GM12874 (cell line): ENCODE data around the gene TM9SF1.

ENCODE experiments used
- CTCF ChIP-seq: IDR thresholded peaks from 2 replicates; pipeline ENCODE4 v1.5.1; 2011; ENCODE audit warnings: low read depth, mild to moderate bottlenecking, control low read depth, low read length, moderate library complexity; ENCODE audit not compliant: insufficient read depth

Gene TM9SF1

GRCh38 chr14:24237463-24237955 lies 42.3 kb upstream of the TM9SF1 start:
- TF ChIP-seq CTCF: no peak

GRCh38 chr14:24236689-24237462 lies 41.6 kb upstream of the TM9SF1 start:
- TF ChIP-seq CTCF: no peak

DNA sequence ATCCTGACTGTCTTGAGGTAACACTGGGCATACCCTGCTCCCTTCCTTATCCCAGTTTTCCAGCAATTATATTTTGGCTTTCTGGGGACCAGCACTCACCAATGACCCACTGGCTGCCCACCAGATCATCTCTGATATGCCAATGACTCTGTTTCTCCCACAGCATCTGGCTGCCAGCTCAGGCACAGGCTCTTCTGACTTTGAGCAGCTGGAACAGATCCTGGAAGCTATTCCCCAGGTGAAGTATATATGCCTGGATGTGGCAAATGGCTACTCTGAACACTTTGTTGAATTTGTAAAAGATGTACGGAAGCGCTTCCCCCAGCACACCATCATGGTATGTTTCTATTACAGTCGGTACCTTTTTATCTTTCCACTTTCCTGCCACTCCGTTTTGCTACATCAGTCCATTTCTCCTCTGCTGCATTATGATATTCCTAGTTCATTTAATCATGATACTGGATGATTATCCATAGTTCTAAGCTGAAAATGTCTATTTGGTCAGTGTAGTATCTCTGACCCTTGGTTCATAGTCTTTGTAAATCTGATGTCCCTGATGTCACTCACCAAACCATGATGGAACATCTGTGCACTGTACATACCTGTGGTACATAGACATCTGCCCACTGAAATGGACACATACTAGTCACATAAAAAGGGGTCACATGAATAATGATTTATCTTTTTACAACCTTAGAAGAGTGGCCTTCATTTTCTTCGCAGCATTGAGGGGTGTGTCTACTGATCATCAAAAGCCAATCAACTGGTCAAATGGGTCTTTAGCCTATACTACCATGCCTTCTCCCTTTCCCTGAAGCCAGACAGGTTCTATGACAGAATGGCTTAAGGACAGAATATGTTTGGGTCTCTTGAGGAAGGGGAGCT lies 40.8 kb upstream of the TM9SF1 start:
- no peak for TF ChIP-seq CTCF

GRCh38 chr14:24234095-24235005 lies 39.1 kb upstream of the TM9SF1 start:
- TF ChIP-seq CTCF: no peak

DNA sequence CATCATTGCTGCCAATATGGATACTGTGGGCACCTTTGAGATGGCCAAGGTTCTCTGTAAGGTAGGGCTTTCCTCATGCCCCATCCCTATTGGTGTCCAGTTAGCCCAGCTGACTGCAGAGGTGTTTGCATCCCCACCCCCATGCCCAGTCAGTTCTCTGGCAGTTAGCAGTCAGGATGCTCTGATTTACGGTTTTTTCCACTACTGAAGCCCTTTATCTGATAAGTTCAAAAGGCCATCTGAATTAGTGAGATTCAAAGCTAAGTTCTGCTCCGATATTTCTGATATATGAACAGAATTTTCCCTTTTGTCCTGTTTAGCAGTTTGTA lies 38.3 kb upstream of the TM9SF1 start:
- no peak for TF ChIP-seq CTCF

GRCh38 chr14:24232645-24233537 lies 37.6 kb upstream of the TM9SF1 start, which contains the start of gene GMPR2:
Gene GMPR2 (plus strand): TSS chr14:24232929. CDS start chr14:24233254, 325 bp downstream.
- no peak for TF ChIP-seq CTCF
